ENCODE measurements around the gene TPTE2.
"Not testable (repeated sequence)": the region's sequence is repeated elsewhere in the genome, so short reads cannot be mapped to it uniquely, and the experiment has no call there.

DNA sequence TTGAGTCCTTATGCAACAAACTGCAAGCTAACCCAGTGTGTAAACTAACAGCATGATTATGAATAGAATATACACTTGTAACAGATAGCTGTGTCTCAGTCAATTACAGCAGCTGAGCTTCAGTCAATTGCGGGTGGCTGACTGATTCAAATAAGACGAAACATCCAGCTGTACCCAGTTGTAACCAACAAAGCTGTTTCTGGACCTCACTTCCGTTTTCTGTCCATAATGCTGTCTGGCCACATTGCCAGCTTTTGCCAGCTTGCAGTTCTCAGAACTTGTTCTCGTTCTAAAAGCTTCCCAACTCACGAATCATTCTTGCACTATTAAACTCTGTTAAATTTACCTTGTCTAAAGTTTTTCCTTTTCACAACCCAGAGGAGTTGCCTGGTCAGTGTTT lies 53.7 kb downstream of the TPTE2 start:
- TF ChIP-seq TAF1 (IDR thresholded peaks at IDR 0.05; ENCODE audit: borderline replicate concordance, low read depth, low read length); POLR2AphosphoS5 (IDR thresholded peaks at IDR 0.05; ENCODE audit: low read depth, low read length); POLR2A (IDR thresholded peaks at IDR 0.05; ENCODE audit: low read depth, low read length): not testable (repeated sequence)

All from GM12892 (cell line).